ENCODE measurements around the gene PPM1D. TPM values are rescaled to one million over a fixed set of nuclear protein-coding genes. Genes with fewer than 3 reads are reported as not detected.
A peak's percentile ranks its signal among the peaks of the same experiment; 100 is the strongest.

PPM1D gene
- total and polyA plus RNA-seq, 2 of the 13 experiments (the other 11 are each of a cell fraction or from before 2014, with no cell fraction given): 8.0 to 26.2 TPM

GRCh38 chr17:60557805-60558204 is 42.2 kb upstream of the PPM1D start (continued):
- TF ChIP-seq ZNF7 (CRISPR knock-in tag; IDR thresholded peaks at IDR 0.05) (no peak), FOSL2 (CRISPR knock-in tag; IDR thresholded peaks at IDR 0.05) (peak; percentile 81), HOMEZ (CRISPR knock-in tag; IDR thresholded peaks at IDR 0.05; ENCODE audit: low read depth) (peak; percentile 21; the same call in 1 of the 2 replicates), SOX13 (IDR thresholded peaks at IDR 0.05) (no peak), SOX13 (CRISPR knock-in tag; conservative IDR thresholded peaks at IDR 0.05 in 1 of 2, IDR thresholded peaks at IDR 0.05 in 1 of 2) (peak in 1 of 2 experiments; percentile 56; a peak in 1 of 4 replicates), RXRB (CRISPR knock-in tag; IDR thresholded peaks at IDR 0.05; ENCODE audit: borderline replicate concordance) (peak; percentile 10; the same call in 1 of the 2 replicates), TOPORS (CRISPR knock-in tag; IDR thresholded peaks at IDR 0.05) (peak; percentile 89), ZNF776 (CRISPR knock-in tag; IDR thresholded peaks at IDR 0.05) (no peak), THAP9 (CRISPR knock-in tag; IDR thresholded peaks at IDR 0.05; ENCODE audit: borderline replicate concordance) (peak; percentile 88), HNRNPUL1 (IDR thresholded peaks at IDR 0.05; ENCODE audit: low read depth, low read length) (no peak), FOXA3 (CRISPR knock-in tag; IDR thresholded peaks at IDR 0.05) (peak; percentile 78), KLF16 (CRISPR knock-in tag; IDR thresholded peaks at IDR 0.05) (0 out of 4 replicates have a peak, but pooled peaks of 1 of the 2 experiments have one; percentile 30), ZNF543 (CRISPR knock-in tag; IDR thresholded peaks at IDR 0.05) (no peak), ZNF382 (CRISPR knock-in tag; IDR thresholded peaks at IDR 0.05; ENCODE audit: borderline replicate concordance) (no peak), ZNF44 (CRISPR knock-in tag; IDR thresholded peaks at IDR 0.05) (no peak), MIXL1 (CRISPR knock-in tag; IDR thresholded peaks at IDR 0.05) (no peak), SMARCC2 (IDR thresholded peaks at IDR 0.05) (no peak), GABPB1 (CRISPR knock-in tag; IDR thresholded peaks at IDR 0.05) (peak; percentile 16; the same call in 1 of the 2 replicates), TEF (CRISPR knock-in tag; IDR thresholded peaks at IDR 0.05) (peak; percentile 78; the same call in 1 of the 2 replicates), ZNF652 (CRISPR knock-in tag; IDR thresholded peaks at IDR 0.05; ENCODE audit: borderline replicate concordance, low read depth) (no peak), GATAD2A (CRISPR knock-in tag; IDR thresholded peaks at IDR 0.05) (peak; percentile 59; the same call in 1 of the 2 replicates), ZNF124 (CRISPR knock-in tag; IDR thresholded peaks at IDR 0.05) (no peak), ZNF615 (CRISPR knock-in tag; IDR thresholded peaks at IDR 0.05; ENCODE audit: borderline replicate concordance) (no peak), ZBTB43 (CRISPR knock-in tag; conservative IDR thresholded peaks at IDR 0.05) (no peak), YY1 (IDR thresholded peaks at IDR 0.05; ENCODE audit: insufficient read depth, insufficient replicate concordance, low read depth, low read length) (peak; percentile 63), SP1 (IDR thresholded peaks at IDR 0.05) (no peak), SP1 (CRISPR knock-in tag; IDR thresholded peaks at IDR 0.05) (no peak), MAFF (IDR thresholded peaks at IDR 0.05; ENCODE audit: low read depth, low read length) (peak; percentile 64)

Measured in HepG2 (cell line).